ENCODE results near the gene CIBAR2.

- TF ChIP-seq, protein P1, sequence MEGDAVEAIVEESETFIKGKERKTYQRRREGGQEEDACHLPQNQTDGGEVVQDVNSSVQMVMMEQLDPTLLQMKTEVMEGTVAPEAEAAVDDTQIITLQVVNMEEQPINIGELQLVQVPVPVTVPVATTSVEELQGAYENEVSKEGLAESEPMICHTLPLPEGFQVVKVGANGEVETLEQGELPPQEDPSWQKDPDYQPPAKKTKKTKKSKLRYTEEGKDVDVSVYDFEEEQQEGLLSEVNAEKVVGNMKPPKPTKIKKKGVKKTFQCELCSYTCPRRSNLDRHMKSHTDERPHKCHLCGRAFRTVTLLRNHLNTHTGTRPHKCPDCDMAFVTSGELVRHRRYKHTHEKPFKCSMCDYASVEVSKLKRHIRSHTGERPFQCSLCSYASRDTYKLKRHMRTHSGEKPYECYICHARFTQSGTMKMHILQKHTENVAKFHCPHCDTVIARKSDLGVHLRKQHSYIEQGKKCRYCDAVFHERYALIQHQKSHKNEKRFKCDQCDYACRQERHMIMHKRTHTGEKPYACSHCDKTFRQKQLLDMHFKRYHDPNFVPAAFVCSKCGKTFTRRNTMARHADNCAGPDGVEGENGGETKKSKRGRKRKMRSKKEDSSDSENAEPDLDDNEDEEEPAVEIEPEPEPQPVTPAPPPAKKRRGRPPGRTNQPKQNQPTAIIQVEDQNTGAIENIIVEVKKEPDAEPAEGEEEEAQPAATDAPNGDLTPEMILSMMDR (IDR thresholded peaks at IDR 0.05 in 8 of 11, conservative IDR thresholded peaks at IDR 0.05 in 3 of 11): no peak
- no peak for TF ChIP-seq POLR2A (IDR thresholded peaks at IDR 0.05)
- TF ChIP-seq POLR2AphosphoS5 (IDR thresholded peaks at IDR 0.05): no peak
Observed at GRCh38 chr16:85048921-85049562, 63.2 kb downstream of the CIBAR2 start.
